ENCODE measurements around the gene LRRC74B. TPM values are rescaled to one million over a fixed set of nuclear protein-coding genes. Genes with fewer than 3 reads are reported as not detected.

LRRC74B gene
- total and polyA plus RNA-seq, 2 donors (not counting 1 experiment from before 2014, with no cell fraction given), result not detected

DNA sequence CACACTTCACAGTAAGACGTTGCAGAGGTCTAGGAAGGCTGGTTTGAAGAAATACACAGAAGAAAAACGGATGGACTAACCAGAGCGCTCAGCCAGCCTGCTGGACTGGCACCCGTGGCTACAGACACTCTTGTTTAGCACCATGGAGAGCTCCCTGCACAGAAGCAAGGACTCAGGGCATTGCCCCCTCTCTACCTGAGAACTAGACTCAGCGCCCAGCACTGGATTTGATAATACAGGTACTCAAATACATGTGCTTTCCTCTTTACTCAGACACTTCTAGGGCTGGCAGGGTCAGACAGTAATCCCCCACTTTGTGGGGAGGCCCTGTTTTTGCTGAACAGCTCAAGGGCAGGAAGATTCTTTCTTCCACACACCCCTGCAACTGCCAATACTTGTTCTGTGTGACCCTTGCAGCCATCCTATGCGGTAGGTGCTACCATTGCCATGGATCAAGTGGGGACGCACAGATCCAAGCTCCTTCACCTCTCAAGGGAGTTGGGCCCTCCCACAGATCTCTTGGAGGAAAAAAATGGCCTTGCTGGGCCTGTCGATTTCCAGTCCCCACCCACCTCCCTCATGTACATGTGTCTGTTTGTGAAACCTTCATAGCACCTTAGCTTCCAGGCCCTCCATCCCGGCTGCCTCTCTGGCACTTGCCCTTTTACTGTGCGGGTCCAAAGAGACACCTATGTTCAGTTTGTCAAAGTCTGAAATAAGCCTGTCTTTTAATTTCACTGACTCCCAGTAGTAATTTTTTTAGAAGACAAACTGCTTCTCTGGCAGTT lies 35.9 kb upstream of the LRRC74B start:
- no peaks in the 10 kb centered on the region for H3K36me3 ChIP-seq (ENCODE audit: control insufficient read depth, insufficient read depth, low read length)
- no peaks in the 10 kb centered on the region for H3K9me3 ChIP-seq (ENCODE audit: control insufficient read depth, insufficient read depth, low read depth, low read length)
- no peaks in the 10 kb centered on the region for H4K20me1 ChIP-seq (ENCODE audit: control insufficient read depth, extremely low read depth, insufficient read depth, low read length)
- H3K27me3 ChIP-seq (ENCODE audit: control insufficient read depth, insufficient read depth, low read length), result no peaks in the 10 kb centered on the region
- no peak overlapping the region for H3K4me3 ChIP-seq (replicated peaks in 1 of 4; ENCODE audit: control extremely low read depth in 1 of 4, insufficient read depth in 1 of 4, low read depth in 3 of 4, low read length in 4 of 4)
- no peak for TF ChIP-seq EZH2 (IDR thresholded peaks at IDR 0.05; ENCODE audit: low read length, missing control alignments)
- TF ChIP-seq, protein P1, sequence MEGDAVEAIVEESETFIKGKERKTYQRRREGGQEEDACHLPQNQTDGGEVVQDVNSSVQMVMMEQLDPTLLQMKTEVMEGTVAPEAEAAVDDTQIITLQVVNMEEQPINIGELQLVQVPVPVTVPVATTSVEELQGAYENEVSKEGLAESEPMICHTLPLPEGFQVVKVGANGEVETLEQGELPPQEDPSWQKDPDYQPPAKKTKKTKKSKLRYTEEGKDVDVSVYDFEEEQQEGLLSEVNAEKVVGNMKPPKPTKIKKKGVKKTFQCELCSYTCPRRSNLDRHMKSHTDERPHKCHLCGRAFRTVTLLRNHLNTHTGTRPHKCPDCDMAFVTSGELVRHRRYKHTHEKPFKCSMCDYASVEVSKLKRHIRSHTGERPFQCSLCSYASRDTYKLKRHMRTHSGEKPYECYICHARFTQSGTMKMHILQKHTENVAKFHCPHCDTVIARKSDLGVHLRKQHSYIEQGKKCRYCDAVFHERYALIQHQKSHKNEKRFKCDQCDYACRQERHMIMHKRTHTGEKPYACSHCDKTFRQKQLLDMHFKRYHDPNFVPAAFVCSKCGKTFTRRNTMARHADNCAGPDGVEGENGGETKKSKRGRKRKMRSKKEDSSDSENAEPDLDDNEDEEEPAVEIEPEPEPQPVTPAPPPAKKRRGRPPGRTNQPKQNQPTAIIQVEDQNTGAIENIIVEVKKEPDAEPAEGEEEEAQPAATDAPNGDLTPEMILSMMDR (conservative IDR thresholded peaks at IDR 0.05 in 1 of 2, IDR thresholded peaks at IDR 0.05 in 1 of 2; ENCODE audit: low read depth in 1 of 2, low read length in 2 of 2), result no peak
- H3K4me1 ChIP-seq (ENCODE audit: control insufficient read depth, extremely low read depth, insufficient read depth, low read length), result peaks cover 7% of the 10 kb centered on the region
- no peak overlapping the region for H3K4me2 ChIP-seq (ENCODE audit: extremely low read depth, insufficient read depth, low read length)
- H2AFZ ChIP-seq (ENCODE audit: low read length), result no peak overlapping the region
- H3K27ac ChIP-seq (ENCODE audit: insufficient read depth, low read length), result no peak overlapping the region
- no peak overlapping the region for H3K9ac ChIP-seq (ENCODE audit: insufficient read depth, low read length)
- no peaks in the 10 kb centered on the region for H3K79me2 ChIP-seq (ENCODE audit: control insufficient read depth, insufficient read depth, low read length)
- DNase-seq (ENCODE audit: low read depth in 2 of 2), result peak; percentile 48 to 51

DNA sequence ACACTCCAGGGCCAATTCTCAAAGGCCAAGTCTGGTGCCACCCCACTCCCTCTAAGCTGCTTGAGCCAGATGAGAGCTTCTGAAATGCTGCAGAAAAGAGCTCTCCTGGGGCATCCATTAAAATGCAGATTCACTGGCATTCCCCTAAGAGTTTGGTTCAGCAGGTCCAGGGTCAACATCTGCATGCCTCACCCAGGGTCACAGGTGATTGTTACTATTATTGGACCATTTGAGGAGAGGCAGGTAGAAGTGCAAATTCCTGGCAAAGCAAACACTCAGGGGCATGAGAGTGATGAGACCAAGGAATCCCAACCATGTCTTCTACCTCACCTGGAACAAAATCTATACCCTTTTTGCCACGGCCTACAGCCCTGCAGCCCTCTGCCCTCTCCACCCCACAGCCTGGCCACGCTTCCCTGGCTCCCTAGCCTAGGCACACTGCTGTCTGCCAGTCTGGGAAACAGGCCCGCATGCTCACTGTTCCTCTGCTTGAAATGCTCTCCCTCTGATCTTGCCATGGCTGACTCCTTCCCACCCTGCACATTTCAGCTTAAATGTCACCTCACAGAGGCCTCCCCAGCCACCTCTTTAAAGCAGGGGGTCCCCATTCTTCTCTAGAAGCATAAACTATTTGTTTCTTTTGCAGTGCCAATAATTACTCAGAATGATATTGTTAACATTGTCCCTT lies 35.2 kb upstream of the LRRC74B start:
- Histone ChIP-seq H3K9ac (ENCODE audit: insufficient read depth, low read length) (no peak overlapping the region), H2AFZ (ENCODE audit: low read length) (no peak overlapping the region), H3K79me2 (ENCODE audit: control insufficient read depth, insufficient read depth, low read length) (no peaks in the 10 kb centered on the region), H3K4me2 (ENCODE audit: extremely low read depth, insufficient read depth, low read length) (no peak overlapping the region), H3K27ac (ENCODE audit: insufficient read depth, low read length) (no peak overlapping the region), H3K9me3 (ENCODE audit: control insufficient read depth, insufficient read depth, low read depth, low read length) (no peaks in the 10 kb centered on the region), H3K4me3 (replicated peaks in 1 of 4; ENCODE audit: control extremely low read depth in 1 of 4, insufficient read depth in 1 of 4, low read depth in 3 of 4, low read length in 4 of 4) (no peak overlapping the region), H3K4me1 (ENCODE audit: control insufficient read depth, extremely low read depth, insufficient read depth, low read length) (peaks cover 10% of the 10 kb centered on the region), H4K20me1 (ENCODE audit: control insufficient read depth, extremely low read depth, insufficient read depth, low read length) (no peaks in the 10 kb centered on the region), H3K36me3 (ENCODE audit: control insufficient read depth, insufficient read depth, low read length) (no peaks in the 10 kb centered on the region), H3K27me3 (ENCODE audit: control insufficient read depth, insufficient read depth, low read length) (no peaks in the 10 kb centered on the region)
- DNase-seq (ENCODE audit: low read depth in 2 of 2), result no peak
- no peak for TF ChIP-seq EZH2 (IDR thresholded peaks at IDR 0.05; ENCODE audit: low read length, missing control alignments)
- TF ChIP-seq, protein P1 (conservative IDR thresholded peaks at IDR 0.05 in 1 of 2, IDR thresholded peaks at IDR 0.05 in 1 of 2; ENCODE audit: low read depth in 1 of 2, low read length in 2 of 2), result no peak

Measured in fibroblast of lung (primary cell).